Measurements from ENCODE around the gene C11orf21.
"Not testable (repeated sequence)": the region's sequence is repeated elsewhere in the genome, so short reads cannot be mapped to it uniquely, and the experiment has no call there.

Gene C11orf21

GRCh38 chr11:2296913-2297622, 4.7 kb downstream of the C11orf21 start:
- no peak for DNase-seq (ENCODE audit: low read depth)

GRCh38 chr11:2295971-2296912, 5.5 kb downstream of the C11orf21 start:
- DNase-seq (ENCODE audit: low read depth): no peak

- DNase-seq (ENCODE audit: low read depth): no peak
Measured at GRCh38 chr11:2294926-2295290, 6.8 kb downstream of the C11orf21 start.

- DNase-seq (ENCODE audit: low read depth): no peak
Measured at GRCh38 chr11:2293984-2294925, 7.5 kb downstream of the C11orf21 start.

- no peak for DNase-seq (ENCODE audit: low read depth)
Measured at GRCh38 chr11:2293531-2293971, 8.2 kb downstream of the C11orf21 start.

- no peak for DNase-seq (ENCODE audit: low read depth)
Measured at GRCh38 chr11:2290351-2290841, 11.3 kb downstream of the C11orf21 start.

GRCh38 chr11:2289859-2290258, 11.9 kb downstream of the C11orf21 start:
- DNase-seq (ENCODE audit: low read depth): no peak

GRCh38 chr11:2289350-2289749, 12.4 kb downstream of the C11orf21 start:
- no peak for DNase-seq (ENCODE audit: low read depth)

- no peak for DNase-seq (ENCODE audit: low read depth)
Measured at GRCh38 chr11:2287091-2287490, 14.6 kb downstream of the C11orf21 start.

GRCh38 chr11:2286350-2286749, 15.4 kb downstream of the C11orf21 start:
- not testable (repeated sequence) for DNase-seq (ENCODE audit: low read depth)

GRCh38 chr11:2280208-2280607, 21.5 kb downstream of the C11orf21 start:
- DNase-seq (ENCODE audit: low read depth): no peak

- DNase-seq (ENCODE audit: low read depth): no peak
Measured at GRCh38 chr11:2277933-2278523, 23.7 kb downstream of the C11orf21 start.

GRCh38 chr11:2277008-2277346, 24.7 kb downstream of the C11orf21 start:
- DNase-seq (ENCODE audit: low read depth): no peak

- no peak for DNase-seq (ENCODE audit: low read depth)
Measured at GRCh38 chr11:2276280-2277007, 25.3 kb downstream of the C11orf21 start.

GRCh38 chr11:2275334-2276279, 26.1 kb downstream of the C11orf21 start:
- DNase-seq (ENCODE audit: low read depth): no peak

- no peak for DNase-seq (ENCODE audit: low read depth)
Measured at GRCh38 chr11:2273771-2274170, 27.9 kb downstream of the C11orf21 start.

GRCh38 chr11:2273311-2273710, 28.4 kb downstream of the C11orf21 start:
- no peak for DNase-seq (ENCODE audit: low read depth)

GRCh38 chr11:2272946-2273280, 28.8 kb downstream of the C11orf21 start:
- DNase-seq (ENCODE audit: low read depth): no peak

- no peak for DNase-seq (ENCODE audit: low read depth)
Measured at GRCh38 chr11:2272228-2272945, 29.3 kb downstream of the C11orf21 start.

Data from activated T-helper 1 cell treated with Interleukin-2 at 50 U/mL for 16 hours (primary cell).